Epithelial cell of proximal tubule (primary cell): ENCODE results near the gene MAP1S. TPM values are rescaled to one million over a fixed set of nuclear protein-coding genes. Genes with fewer than 3 reads are reported as not detected.

Experiments
- DNase-seq: peaks from one replicate; pipeline ENCODE4 v3.0.0-alpha.2; 2011; ENCODE audit warnings: low read depth
- H3K4me3 ChIP-seq: 2 replicates; pipeline ENCODE4 v1.5.1; 2011; ENCODE audit warnings: low read depth, mild to moderate bottlenecking, low read length
- CTCF ChIP-seq: conservative IDR thresholded peaks from 2 replicates; pipeline ENCODE4 v1.5.1; 2012; ENCODE audit warnings: low read depth, mild to moderate bottlenecking, low read length
- total RNA-seq: library from RNA; depleted of rRNA; stranded (reverse); fragments of >200 nt; gene quantifications from 2 replicates; pipeline ENCODE4 v1.2.3, GENCODE V29; 2015

The MAP1S gene
- total RNA-seq, 1 donor from 2014 or later, result 50.6 TPM

GRCh38 chr19:17679526-17680229, 39.6 kb upstream of the MAP1S start:
- no peak for DNase-seq
- TF ChIP-seq CTCF, result no peak
- H3K4me3 ChIP-seq, result no peak overlapping the region

DNA sequence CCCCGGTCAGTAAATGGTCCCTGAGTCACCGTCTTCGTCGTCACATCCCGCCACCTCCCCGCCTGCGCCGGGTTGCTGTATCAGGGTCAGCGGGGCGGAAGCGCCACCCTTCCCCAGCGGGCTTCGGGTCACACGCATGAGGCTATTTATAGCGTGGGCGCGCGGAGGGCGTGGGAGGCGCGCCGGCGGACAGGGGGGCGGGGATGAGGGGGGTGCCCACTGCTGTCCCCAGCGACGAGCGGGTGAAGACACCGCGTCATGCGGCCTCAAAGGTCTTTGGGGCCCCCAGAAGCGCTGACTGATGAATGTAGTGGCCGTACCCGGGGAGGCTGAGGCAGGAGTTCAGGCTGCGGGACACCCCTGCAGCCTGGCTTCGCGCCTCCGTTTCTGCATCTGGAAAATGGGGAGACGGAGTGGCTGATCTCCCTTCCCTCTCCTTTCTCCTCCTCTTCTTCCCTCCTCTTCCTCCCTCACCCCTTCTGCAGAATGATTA, 39.0 kb upstream of the MAP1S start:
- H3K4me3 ChIP-seq, result no peak overlapping the region
- DNase-seq, result no peak
- no peak for TF ChIP-seq CTCF

DNA sequence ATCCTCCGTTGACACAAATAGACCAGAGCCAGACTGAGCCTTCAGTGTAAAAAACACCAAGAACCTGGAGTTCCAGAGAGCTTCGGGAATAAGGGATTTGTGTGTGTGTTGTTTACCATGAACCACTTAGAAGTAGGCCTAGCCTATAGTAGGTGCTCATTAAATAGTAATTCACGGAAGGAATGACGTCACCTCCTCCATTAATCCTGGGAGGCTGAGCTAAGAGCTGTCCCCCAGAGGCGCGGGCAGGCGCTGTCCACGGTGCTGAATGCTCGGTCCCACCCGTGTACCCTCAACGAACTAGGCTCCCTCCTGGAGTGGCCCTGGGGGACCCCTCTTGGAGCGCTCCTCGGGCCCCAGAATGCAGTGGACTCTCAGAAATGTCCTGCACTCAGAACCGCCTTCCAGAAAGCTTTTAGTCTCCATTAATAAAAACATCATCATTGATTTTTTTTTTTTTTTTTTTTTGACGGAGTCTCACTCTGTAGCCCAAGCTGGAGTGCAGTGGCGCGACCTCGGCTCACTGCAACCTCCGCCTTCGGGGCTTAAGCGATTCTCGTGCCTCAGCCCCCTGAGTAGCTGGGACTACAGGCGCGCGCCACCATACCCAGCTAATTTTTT, 37.7 kb upstream of the MAP1S start:
- TF ChIP-seq CTCF, result no peak
- H3K4me3 ChIP-seq, result no peak overlapping the region
- no peak for DNase-seq

DNA sequence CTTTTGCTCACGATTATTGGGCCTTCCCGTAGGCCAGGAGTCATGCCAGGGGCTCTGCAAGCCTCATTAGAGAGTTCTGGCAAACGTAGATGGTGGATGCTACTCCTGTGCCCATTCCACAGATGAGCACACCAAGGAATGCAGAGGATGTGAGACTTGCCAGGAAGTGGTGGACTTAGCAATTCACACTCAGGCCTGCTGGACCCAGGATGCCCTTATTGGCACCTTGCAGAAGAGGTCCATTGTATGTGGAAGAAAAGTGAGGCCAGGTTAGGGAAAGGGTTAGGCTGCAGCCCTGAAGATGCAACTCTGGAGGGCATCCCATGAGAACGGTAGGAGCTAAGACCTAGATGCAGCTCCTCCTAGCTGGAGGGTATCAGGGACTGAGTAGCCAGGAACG, 37.0 kb upstream of the MAP1S start:
- no peak for TF ChIP-seq CTCF
- no peak for DNase-seq
- no peak overlapping the region for H3K4me3 ChIP-seq

DNA sequence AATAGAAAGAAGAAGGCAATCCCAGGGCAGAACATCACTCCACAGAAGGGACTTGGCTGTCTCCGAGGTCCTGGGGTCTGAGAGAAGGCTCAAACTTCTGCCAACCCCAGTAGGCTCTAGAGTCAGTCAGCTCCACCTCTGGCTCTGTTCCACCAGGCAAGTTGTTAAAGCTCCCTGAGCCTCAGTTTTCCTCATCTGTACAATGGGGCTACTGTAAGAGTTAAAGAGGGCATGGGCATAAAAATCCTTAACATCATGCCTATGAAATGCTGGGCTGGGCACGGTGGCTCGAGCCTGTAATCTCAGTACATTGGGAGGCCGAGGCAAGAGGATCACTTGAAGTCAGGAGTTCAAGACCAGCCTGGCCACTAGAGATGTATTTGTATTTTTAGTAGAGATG, 36.2 kb upstream of the MAP1S start:
- no peak for TF ChIP-seq CTCF
- no peak overlapping the region for H3K4me3 ChIP-seq
- DNase-seq, result no peak

DNA sequence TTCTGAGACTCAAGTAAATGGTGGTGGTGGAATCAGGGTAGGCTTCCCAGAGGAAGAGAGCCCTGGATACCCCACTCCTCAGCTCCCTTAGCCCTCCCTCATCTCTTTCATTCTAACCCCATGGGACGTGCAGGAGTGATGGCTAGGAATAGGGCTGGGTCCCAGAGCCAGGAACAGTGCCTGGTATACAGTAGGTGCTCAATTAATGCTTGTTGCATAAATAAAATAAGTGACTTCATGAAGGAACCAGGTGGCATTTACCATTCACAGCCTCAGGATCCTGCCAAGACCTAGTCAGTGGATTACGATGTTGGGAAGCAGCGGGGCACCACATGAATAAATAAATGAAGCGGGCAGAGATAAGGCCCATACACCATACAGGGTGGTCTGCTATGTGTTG, 35.0 kb upstream of the MAP1S start:
- H3K4me3 ChIP-seq, result no peak overlapping the region
- TF ChIP-seq CTCF, result no peak
- DNase-seq, result no peak
